MCF 10A (cell line): ENCODE results near the gene ELK3. TPM values are rescaled to one million over a fixed set of nuclear protein-coding genes. Genes with fewer than 3 reads are reported as not detected.
A peak's percentile ranks its signal among the peaks of the same experiment; 100 is the strongest.

ENCODE experiments used
- BruUV-seq: library from RNA; stranded (reverse); fragments of 400-500 nt; replicated peaks from 2 replicates; lab custom pipeline; 2021; lab: Mats Ljungman, UMichigan
- CTCF ChIA-PET: fragments of 300-600 bp; sonication (Branson Sonifier 250); formaldehyde crosslinking; extraction: SDS; loops from one replicate; lab custom pipeline; 2021; ENCODE audit warnings: antibody characterized with exemption, inconsistent platforms; lab: Yijun Ruan, JAX
- POLR2A ChIA-PET: fragments of 300-600, 350-650 bp; sonication (Branson Sonifier 250); formaldehyde crosslinking; extraction: SDS; loops from one replicate; lab custom pipeline; 2020; ENCODE audit warnings: antibody characterized with exemption, inconsistent platforms; lab: Yijun Ruan, JAX
- DNase-seq: peaks from one replicate; pipeline ENCODE4 v3.0.0-alpha.2; 2018; ENCODE audit not compliant: unreplicated experiment
- H3K27ac Mint-ChIP-seq: one replicate; pipeline ENCODE4 v1.8.0; 2022; ENCODE audit warnings: mild to moderate bottlenecking, low read depth, mixed read lengths; ENCODE audit not compliant: unreplicated experiment
- H3K27me3 Mint-ChIP-seq: one replicate; pipeline ENCODE4 v1.8.0; 2022; ENCODE audit warnings: mixed read lengths; ENCODE audit not compliant: insufficient read depth, unreplicated experiment
- H3K36me3 Mint-ChIP-seq: one replicate; pipeline ENCODE4 v1.8.0; 2022; ENCODE audit warnings: mild to moderate bottlenecking, moderate library complexity, mixed read lengths; ENCODE audit not compliant: insufficient read depth, unreplicated experiment
- H3K4me1 Mint-ChIP-seq: one replicate; pipeline ENCODE4 v1.8.0; 2022; ENCODE audit warnings: mixed read lengths; ENCODE audit not compliant: insufficient read depth, unreplicated experiment
- H3K4me3 Mint-ChIP-seq: one replicate; pipeline ENCODE4 v1.8.0; 2022; ENCODE audit warnings: mild to moderate bottlenecking, moderate library complexity, mixed read lengths; ENCODE audit not compliant: unreplicated experiment
- H3K9me3 Mint-ChIP-seq: one replicate; pipeline ENCODE4 v1.8.0; 2022; ENCODE audit warnings: mixed read lengths; ENCODE audit not compliant: unreplicated experiment
- intact Hi-C: fragments of 100-400 bp; cut with micrococcal nuclease; formaldehyde crosslinking; loops from 2 replicates; pipeline ENCODE4 v1.14.1; 2022
- total RNA-seq: library from RNA; stranded (reverse); gene quantifications from 2 replicates; pipeline ENCODE4 v1.2.3, GENCODE V29; 2022
- TF ChIP-seq, protein P1 (sequence below): fragments of 200-600 bp; IDR thresholded peaks from one replicate; pipeline ENCODE4 v1.8.0; 2022; ENCODE audit warnings: antibody characterized with exemption, mild to moderate bottlenecking; ENCODE audit not compliant: unreplicated experiment

ELK3 gene
- total RNA-seq, 1 experiment from 2014 or later: 50.1 TPM

DNA sequence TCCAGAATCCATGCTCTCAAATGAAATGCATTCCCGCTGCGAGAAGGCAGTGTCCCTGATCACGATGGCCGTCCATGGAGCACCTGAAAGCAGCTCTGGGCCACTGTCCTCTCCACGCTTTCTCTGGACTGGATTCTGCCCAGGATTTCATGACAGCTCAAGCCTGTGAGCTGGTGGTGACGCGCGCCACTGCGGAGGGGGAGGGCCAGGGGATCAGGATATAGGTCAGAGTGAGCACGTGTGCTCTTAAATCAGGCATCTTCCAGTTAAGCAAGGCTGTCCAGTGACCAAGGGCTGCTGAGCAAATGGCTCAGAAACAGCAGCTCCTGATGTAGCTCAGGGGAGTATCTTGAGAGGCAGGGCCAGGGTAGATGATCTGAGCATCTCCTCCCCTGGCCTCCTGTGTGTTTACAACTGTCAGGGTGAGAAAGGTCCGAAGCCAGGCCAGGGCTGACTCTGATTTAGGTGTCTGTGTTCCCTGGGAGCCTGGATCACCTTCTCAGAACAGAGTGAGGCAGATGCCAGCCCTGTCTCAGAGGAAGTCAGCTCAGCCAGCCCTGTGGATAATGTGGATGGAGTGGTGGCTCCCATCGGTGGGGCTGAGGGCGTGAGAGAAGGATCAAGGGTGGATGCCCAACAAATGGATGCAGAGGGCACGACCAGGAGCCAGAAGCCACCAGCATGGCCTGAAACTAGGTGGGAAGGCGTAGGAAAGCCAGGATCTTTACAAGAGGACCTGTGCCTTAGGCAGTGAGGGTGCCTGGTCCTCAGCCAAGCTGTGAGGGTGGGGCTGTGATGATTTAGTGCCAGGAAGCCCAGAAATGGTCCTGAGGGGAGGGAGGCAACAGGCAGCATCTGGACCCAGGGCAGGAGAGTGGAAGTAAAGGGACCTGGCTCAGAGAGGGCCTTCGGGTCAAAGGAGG lies 55.3 kb downstream of the ELK3 start:
- TF ChIP-seq, protein P1, sequence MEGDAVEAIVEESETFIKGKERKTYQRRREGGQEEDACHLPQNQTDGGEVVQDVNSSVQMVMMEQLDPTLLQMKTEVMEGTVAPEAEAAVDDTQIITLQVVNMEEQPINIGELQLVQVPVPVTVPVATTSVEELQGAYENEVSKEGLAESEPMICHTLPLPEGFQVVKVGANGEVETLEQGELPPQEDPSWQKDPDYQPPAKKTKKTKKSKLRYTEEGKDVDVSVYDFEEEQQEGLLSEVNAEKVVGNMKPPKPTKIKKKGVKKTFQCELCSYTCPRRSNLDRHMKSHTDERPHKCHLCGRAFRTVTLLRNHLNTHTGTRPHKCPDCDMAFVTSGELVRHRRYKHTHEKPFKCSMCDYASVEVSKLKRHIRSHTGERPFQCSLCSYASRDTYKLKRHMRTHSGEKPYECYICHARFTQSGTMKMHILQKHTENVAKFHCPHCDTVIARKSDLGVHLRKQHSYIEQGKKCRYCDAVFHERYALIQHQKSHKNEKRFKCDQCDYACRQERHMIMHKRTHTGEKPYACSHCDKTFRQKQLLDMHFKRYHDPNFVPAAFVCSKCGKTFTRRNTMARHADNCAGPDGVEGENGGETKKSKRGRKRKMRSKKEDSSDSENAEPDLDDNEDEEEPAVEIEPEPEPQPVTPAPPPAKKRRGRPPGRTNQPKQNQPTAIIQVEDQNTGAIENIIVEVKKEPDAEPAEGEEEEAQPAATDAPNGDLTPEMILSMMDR: no peak
- intact Hi-C loops: no loop called here
- ChIA-PET POLR2A (interaction anchor here (1.0 to 1.4 kb wide), 3 partner anchors 10 to 17 kb away, joined by 3 to 4 read pairs (median 4); no protein-coding TSS in a partner anchor), CTCF (interaction anchor here (0.6 kb wide), 1 partner anchor 332 kb away, joined by 3 read pairs; no protein-coding TSS in a partner anchor)
- Mint-ChIP-seq H3K4me3 (no peak overlapping the region), H3K36me3 (peaks cover 86% of the 10 kb centered on the region), H3K27me3 (no peaks in the 10 kb centered on the region), H3K4me1 (peaks cover 31% of the 10 kb centered on the region), H3K9me3 (no peaks in the 10 kb centered on the region), H3K27ac (peak overlapping the region; percentile 93)
- no TSS peak for BruUV-seq
- no peak for DNase-seq

DNA sequence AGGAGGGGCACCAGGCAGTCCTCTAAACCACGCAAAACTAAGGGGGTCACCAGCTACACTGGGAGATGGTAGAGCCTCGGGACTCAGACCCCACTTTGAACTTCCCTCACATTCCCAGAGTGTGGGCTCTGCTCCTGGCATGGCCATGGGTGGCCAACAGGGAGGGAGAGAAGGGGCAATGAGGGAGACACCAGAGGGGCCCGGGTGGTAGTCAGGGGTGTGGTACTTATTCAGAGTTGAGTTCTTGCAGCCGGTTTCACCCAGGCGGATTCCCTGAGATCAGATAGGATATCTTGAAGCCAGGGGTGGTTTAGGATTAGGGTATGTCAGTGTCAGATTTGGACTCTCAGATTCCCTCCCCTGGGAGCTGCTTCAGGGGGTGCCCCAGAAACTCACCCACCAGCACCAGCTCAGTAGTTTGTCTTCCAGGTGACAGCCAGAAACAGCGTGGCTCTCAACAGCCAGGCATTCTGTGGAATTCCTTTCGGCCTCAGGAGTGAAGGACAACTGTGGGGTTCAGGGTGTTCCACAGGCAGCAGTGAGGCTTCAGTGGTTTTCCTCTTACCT lies 56.0 kb downstream of the ELK3 start:
- BruUV-seq: no TSS peak
- H3K4me1 Mint-ChIP-seq: peaks cover 31% of the 10 kb centered on the region
- H3K27me3 Mint-ChIP-seq: no peaks in the 10 kb centered on the region
- peaks cover 82% of the 10 kb centered on the region for H3K36me3 Mint-ChIP-seq
- intact Hi-C loops: no loop called here
- CTCF ChIA-PET: interaction anchor here (1.4 kb wide), 1 partner anchor 11 kb away, joined by 5 read pairs; no protein-coding TSS in a partner anchor
- H3K9me3 Mint-ChIP-seq: no peaks in the 10 kb centered on the region
- no peak overlapping the region for H3K4me3 Mint-ChIP-seq
- TF ChIP-seq, protein P1: no peak
- no peak for DNase-seq
- peak overlapping the region; percentile 93 for H3K27ac Mint-ChIP-seq
- POLR2A ChIA-PET: interaction anchor here (0.6 to 1.4 kb wide), 3 partner anchors 16 to 177 kb away, joined by 3 to 4 read pairs (median 3); no protein-coding TSS in a partner anchor

DNA sequence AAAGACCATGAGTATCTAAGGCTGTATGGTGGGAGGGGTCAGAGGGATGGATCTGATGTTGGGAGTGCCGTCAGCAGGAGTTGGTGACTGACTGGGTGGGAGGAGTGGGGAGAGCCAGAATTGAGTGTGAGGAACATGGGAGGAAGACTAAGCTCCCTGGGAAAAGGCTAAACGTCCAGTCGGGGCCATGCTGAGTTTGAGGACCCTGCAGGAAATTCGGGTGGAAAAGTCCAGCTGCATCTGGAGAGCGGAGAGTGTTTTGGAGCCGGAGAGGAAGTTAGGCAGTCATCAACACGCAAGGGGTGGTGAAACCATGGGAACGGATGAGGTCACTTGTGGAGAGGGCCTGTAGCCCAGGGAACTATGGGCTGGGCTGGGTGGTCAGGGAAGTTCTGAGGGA lies 60.9 kb downstream of the ELK3 start:
- Mint-ChIP-seq H3K36me3 (peaks cover 55% of the 10 kb centered on the region), H3K27ac (no peak overlapping the region)
- no peak for DNase-seq

More for the DNA sequence above, 60.9 kb downstream of the ELK3 start:
- ChIA-PET POLR2A (interaction anchor here (1.2 to 2.1 kb wide), 3 partner anchors 16 to 146 kb away, joined by 3 to 7 read pairs (median 6); no protein-coding TSS in a partner anchor), CTCF (interaction anchor here (0.5 to 1.4 kb wide), 4 partner anchors 81 to 262 kb away, joined by 3 read pairs; no protein-coding TSS in a partner anchor)
- TF ChIP-seq, protein P1: no peak
- intact Hi-C loops: no loop called here
- Mint-ChIP-seq H3K4me3 (no peak overlapping the region), H3K4me1 (peaks cover 12% of the 10 kb centered on the region), H3K9me3 (no peaks in the 10 kb centered on the region), H3K27me3 (no peaks in the 10 kb centered on the region)
- no TSS peak for BruUV-seq
